ENCODE data around the gene TLCD1.
"Not testable (repeated sequence)": the region's sequence is repeated elsewhere in the genome, so short reads cannot be mapped to it uniquely, and the experiment has no call there.

The TLCD1 gene

DNA sequence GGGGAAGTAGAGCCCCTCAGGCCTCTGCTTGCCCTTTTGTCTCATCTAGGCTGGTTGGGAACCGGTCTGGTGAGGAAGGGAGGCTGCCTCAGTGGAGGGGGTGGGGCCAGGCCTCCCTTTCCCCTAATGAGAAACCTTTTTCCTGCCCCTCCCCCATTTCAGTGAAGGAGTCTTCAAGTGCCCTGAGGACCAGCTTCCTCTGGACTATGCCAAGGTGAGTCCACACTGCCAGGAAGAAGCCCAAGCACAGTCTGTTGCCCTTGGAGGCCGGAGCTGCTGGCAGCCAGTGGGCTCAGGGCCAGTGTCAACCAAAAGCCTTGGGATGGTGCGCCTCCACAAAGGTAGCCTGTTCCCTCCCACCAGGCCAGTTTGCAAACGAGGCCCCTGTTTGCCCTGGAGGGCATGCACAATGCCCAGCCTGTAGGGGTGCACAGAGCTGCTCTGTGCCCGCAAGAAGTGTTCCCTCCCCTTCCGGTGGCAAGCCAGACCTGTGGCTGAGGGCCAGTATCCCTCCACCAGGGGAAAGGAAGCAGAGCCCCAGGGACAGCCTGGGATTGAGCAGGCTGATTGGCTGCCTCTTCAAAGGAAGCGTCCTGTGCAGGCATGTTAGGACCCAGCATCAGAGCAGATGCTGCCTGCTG lies 21.1 kb upstream of the TLCD1 start:
- in situ Hi-C loops (cut with MboI; ENCODE audit: low sequenced_read_pairs), result no loop called here

DNA sequence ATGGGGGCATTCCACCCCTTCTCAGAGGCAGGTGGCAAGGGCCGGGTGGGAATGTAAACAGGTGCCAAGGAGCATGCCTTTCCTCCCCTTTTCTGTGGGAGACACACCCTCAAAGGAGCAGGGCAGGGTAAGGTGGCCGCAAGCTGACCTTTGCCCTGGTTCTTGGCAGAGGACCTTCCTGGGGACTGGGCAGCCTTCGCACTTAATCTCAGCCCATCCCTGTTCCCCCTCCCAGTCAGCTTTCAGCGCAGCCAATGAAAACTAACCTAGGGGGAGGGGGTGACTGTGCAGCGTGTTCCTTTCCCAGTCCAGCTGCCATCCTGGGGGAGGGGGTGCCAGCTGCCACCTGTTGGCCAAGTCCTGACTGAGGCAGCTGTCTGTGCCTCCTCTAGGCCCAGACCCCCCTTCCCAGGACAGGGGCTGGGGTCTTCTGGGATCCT lies 20.6 kb upstream of the TLCD1 start:
- in situ Hi-C loops (cut with MboI; ENCODE audit: low sequenced_read_pairs), result no loop called here

DNA sequence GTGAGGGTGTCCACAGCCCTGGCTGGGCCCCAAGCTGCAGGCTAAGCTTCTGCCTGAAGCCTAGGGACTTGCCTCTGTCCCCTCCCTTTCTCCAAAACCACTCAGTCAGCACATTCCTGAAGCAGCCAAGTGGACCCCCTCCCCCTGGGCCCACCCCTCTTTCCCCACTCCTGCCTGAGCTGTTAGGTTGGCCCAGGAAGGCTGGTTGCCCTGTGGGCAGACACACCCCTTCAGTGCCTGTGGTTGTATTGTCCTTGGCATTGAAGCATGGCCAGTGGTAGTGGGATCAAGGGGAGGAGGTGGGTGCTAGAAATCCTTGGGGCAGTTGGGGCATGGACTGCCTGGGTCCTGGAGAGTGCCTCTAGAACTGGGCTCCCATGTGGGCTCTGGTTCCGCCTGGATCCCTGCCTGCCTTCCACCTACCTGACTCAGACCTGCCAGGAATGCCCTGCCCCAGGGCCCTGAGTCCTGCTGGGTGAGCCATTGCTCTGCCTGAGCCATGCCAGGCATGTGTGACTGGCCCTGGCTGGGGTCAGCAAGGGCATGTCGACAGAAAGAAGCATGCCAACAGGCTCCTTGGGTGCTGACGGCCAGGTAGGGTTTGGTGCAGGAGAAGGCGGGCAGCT lies 19.9 kb upstream of the TLCD1 start:
- in situ Hi-C loops (cut with MboI; ENCODE audit: low sequenced_read_pairs), result no loop called here

DNA sequence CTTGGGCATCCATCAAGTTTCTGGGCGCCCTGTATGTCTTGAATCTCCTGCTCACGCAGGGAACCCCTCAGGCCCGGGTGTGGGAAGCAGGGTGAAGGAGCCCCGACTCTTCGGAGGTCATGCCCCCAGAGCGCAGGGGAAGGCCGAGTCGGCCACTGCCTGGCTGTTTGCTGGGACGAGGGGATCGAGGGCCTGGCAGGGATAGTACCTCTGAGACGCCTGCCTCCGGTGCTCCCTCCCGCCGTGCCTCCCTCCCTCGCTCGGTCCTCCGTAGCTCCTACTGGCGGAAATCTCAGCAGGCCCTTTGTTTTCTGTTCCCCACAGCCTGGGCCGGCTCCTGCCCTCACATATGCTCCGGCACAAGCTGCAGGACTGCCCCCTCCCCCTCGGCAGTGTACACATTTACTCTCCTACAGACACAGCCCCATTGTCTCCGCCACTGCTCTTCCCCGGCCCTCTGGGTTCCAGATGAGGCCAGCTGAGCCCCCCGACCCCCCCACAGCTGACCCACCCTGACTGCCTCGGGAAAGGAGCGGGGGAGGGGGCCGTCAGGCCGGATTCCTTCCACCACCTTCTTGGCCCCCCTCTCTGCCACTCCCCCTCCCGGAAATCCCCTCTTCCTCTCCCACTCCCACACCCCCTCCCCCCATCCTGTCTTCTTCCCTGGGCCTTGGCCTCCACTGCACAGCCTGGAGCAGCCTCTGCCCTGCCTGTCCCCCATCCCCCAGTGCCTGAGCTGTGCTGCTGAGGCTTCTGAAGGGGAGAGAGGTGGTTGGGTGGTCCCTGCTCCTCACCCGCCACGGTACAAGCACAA lies 19.1 kb upstream of the TLCD1 start:
- in situ Hi-C loops (cut with MboI; ENCODE audit: low sequenced_read_pairs), result no loop called here

DNA sequence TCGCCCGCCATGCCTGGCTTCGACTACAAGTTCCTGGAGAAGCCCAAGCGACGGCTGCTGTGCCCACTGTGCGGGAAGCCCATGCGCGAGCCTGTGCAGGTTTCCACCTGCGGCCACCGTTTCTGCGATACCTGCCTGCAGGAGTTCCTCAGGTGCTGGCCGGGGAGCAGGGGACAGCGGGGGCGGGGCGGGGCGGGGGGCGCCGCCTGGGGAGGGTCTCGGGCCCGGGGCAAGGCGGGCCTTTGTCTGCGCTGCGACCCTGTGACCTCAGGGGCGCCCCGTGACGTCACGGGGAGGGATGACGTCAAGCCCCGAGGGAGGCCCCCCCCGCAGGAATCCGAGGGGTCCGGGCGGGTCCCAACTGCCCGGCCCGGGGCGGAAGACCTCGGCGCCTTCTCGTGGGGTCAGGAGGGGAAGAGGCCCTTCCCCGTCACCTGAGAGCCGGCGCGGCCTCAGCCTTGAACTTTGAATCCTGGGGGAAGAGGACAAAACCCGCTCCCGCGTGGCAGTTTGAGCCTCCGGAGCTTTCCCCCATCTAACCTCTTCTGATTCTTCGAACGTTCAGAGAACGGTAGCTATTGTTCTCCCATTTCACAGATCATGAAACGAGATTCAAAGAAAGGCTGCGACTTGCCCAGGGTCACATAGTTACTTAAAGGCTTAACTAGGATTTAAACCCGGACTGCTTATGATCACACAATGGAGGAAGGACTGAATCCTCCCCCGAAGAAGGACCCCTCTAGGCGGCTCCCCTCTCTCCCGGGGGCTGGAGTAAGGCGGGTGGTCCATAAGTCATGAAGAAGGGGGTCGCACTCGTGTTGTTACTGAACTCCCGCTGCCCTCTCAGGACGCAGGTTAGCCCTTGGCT lies 18.3 kb upstream of the TLCD1 start:
- in situ Hi-C loops (cut with MboI; ENCODE audit: low sequenced_read_pairs), result no loop called here

DNA sequence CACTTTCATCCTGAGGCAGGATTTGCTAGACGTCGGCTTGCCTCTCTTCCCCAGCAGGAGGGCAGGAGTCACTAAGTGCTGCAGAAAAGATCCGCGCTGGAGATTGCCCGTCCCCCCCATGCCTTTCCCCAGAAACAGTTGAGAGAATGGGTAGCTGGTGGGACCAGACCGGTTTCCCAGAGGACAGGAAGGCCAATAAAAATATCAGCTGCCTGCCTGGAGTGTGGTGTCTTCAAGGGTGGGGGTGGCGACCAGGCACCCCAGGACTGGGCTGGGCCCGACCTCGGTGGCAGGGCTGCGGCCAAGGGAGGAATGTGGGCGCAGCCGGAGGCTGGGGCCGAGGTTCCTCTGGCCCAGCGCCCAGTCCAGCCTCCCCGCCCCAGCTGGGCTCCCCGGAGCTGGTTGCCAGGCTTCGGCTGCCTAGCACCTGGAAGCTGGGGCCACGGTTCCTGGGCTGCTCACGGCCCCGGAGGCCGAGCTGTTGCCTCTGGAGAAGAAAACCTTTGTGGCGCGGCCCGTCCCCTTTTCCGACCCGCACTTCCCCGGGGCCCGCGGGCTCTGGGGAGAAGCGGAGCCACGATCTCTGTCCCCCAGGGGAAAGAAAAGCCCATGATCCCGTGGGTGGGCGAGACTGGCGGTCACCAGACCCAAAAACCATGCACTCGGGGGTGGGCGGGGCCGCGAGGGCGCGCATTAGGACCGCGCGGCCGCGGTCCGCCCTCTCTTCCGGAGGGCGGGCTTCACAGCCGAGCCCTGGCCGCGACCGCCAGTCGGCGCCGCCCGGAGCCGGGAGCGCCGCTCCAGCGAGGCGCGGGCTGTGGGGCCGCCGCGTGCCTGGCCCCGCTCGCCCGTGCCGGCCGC lies 17.4 kb upstream of the TLCD1 start, which contains the start of gene TRAF4:
TRAF4 (plus strand) TSS at position 769 of the 861 bp plus-strand sequence. CDS start 102 bp downstream, outside the sequence.
- in situ Hi-C loops (cut with MboI; ENCODE audit: low sequenced_read_pairs), result no loop called here

DNA sequence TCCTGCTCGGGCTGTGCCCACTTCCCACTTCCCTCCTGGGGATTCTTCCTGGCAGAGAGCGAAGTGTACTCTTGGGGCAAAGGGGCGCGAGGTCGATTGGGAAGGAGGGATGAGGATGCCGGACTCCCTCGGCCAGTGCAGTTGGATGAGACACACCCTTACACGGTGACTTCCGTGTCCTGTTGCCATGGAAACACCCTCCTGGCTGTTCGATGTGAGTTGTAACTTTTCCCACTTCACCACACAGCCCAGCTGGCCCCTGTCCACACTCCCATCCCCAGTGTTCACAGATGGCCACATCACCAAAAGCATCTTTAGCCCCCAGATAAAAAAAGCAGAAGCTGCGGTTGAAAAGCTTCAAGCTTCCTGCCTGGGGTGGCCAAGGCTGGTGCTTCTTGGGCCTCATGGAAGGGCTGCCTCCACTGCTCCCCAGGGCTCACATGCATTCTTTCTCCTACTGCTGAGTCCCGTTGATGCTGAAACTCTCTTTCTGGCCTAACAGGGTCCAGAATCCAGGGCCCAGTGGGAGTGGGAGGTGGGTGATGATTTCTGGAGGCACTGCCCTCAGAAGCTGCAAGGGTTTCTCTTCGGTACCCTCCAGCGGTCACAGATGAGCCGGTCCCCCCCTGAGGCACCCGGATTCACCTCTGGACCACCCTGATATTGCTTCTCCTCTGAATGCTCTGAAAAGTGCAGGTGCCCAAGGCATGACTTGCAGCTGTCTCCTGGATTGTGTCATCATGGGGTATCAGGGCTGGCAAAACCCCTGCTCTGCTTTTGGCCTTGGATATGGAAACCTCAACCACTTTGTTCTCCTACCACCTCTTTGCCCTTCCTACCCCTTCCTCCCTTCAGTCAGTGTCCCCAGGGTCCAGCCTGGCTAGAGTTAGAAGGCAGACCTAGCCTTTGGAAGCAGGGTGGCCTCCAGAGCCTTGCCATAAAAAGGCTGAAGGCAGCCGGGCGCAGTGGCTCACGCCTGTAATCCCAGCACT lies 15.6 kb upstream of the TLCD1 start:
- in situ Hi-C loops (cut with MboI; ENCODE audit: low sequenced_read_pairs), result no loop called here

DNA sequence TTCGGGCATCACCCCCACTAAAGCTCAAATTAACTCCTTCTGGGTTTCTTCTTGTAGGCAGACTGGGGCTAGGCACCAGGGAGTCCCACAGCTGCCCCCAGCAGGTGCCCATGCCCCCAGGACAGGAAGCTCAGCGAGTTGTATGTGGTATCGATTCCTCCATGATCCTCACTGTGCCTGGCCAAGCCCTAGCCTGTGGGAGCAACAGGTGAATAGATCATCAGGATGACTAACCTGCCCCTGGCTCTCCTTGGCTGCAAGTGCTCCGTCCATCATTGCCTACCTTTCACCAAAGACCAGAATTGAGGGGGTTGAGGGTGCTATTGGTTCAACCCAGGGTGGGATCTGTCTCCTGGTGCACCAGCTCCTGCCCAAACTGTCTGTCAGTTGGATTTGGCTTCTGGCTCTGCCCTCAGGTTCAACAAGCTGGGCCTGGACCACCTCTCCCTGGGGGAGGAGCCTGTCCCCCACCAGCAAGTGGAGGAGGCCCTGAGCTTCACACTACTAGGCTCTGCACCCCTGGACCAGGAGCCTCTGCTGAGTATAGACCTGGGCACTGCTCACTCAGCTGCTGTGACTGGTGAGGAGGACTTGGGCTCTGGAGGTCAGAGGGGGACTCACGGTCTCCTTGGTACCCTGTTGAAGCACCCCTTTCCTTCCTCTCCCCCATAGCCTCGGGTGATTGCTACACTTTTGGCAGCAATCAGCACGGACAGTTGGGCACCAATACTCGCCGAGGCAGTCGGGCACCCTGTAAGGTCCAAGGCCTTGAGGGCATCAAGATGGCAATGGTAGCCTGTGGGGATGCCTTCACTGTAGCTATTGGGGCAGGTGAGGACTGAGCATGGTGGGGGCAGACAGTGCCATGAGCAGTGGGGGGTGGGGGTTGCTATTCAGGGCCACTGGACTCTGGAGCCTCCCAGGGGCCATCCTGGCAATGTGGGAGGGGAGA lies 14.6 kb upstream of the TLCD1 start:
- in situ Hi-C loops (cut with MboI; ENCODE audit: low sequenced_read_pairs), result no loop called here

DNA sequence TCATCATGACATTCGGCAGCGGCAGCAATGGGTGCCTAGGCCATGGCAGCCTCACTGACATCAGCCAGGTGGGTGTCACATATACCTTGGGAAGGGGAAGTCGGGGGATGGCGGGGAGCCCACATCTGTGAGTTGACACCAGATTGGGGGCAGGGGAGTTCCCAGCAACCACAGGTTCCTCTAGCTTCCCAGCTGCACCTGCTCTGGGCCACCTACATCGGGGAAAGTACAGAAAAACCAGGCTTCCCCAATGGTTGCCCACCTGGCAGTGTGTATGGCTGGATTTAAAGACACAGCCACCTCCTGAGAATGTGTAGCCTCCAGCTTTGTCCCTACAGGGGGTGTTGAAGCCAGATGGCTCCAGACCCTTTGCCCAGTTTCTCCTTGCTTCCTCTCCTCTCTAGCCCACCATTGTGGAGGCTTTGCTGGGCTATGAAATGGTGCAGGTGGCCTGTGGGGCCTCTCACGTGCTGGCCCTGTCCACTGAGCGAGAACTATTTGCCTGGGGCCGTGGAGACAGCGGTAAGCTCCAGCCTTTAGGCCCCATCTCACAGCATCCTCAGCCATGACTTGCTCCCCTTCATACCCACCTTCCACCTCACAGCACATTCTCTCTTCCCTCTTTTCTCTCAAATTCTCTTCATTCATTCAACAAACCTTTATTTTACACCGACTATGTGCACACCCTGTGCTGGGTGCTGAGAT lies 12.8 kb upstream of the TLCD1 start:
- in situ Hi-C loops (cut with MboI; ENCODE audit: low sequenced_read_pairs), result no loop called here

DNA sequence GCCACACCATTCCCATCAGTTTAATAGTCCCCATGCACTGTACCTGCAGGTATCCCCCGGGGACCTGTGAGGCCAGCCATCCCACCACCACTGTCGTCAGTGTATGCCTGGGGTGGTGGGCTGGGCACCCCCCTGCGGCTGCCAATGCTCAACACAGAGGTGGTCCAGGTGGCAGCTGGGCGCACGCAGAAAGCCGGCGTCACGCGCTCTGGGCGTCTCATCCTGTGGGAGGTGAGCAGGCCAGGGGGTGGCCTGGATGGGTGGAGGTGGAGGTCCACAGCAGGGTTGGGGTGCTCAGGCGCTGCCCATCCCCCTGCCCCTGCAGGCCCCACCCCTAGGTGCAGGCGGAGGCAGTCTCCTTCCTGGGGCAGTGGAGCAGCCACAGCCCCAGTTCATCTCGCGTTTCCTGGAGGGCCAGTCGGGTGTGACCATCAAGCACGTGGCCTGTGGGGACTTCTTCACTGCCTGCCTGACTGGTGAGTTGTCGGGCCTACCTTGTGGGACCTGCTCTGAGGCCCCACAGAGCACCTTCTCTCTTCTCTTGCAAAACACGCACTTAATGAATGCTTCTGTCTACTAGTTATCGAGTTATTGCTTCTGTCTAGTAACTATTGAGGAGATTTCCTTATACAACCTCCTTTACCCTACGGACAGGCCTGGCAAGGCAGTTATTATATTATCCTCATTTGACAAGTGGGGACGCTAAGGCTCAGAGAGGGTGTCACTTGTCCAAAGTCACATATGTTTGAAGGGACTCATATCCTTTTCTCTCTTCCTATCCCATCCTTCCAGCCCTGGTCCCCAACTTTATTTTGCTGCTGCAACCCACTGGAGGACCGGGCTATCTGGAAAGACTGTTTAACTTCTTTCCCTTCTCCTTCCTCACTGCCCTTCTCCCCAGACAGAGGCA lies 12.0 kb upstream of the TLCD1 start:
- in situ Hi-C loops (cut with MboI; ENCODE audit: low sequenced_read_pairs), result no loop called here

DNA sequence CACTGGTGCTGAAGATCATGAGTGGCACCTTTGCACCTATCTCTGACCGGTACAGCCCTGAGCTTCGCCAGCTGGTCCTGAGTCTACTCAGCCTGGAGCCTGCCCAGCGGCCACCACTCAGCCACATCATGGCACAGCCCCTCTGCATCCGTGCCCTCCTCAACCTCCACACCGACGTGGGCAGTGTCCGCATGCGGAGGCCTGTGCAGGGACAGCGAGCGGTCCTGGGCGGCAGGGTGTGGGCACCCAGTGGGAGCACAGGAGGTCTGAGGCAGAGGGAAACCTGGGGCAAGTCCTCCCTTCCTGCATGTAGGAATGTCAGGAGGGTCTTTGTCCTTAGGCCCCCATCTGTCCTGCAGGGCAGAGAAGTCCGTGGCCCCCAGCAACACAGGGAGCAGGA lies 11.3 kb upstream of the TLCD1 start:
- in situ Hi-C loops (cut with MboI; ENCODE audit: low sequenced_read_pairs), result no loop called here

DNA sequence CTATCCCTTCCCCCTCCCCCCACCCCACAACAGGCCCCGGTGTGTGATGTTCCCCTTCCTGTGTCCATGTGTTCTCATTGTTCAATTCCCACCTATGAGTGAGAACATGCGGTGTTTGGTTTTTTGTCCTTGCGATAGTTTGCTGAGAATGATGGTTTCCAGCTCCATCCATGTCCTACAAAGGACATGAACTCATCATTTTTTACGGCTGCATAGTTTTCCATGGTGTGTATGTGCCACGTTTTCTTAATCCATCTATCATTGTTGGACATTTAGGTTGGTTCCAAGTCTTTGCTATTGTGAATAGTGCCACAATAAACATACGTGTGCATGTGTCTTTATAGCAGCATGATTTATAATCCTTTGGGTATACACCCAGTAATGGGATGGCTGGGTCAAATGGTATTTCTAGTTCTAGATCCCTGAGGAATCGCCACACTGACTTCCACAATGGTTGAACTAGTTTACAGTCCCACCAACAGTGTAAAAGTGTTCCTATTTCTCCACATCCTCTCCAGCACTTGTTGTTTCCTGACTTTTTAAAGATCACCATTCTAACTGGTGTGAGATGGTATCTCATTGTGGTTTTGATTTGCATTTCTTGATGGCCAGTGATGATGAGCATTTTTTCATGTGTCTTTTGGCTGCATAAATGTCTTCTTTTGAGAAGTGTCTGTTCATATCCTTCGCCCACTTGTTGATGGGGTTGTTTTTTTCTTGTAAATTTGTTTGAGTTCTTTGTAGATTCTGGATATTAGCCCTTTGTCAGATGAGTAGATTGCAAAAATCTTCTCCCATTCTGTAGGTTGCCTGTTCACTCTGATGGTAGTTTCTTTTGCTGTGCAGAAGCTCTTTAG lies 10.1 kb upstream of the TLCD1 start:
- in situ Hi-C loops (cut with MboI; ENCODE audit: low sequenced_read_pairs), result not testable (repeated sequence)

DNA sequence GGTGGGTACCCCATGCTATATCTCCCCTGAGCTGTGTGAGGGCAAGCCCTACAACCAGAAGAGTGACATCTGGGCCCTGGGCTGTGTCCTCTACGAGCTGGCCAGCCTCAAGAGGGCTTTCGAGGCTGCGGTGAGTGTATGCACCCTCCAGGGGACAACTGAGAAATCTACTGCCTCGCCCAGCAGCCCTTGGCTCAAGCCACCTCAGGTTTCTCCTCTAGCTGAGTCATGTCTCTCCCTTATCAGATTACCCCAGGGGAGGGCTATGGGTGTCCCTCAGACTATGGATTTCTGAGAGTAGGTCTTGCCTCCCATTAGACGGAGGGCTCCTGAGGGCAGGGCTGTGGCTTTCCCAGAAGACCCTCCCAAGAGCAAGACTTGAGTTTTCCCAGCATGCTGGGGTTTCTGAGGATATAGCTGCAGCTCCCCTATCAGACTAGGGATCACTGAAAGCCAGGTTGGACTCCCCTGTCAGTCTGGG lies 9.2 kb upstream of the TLCD1 start:
- in situ Hi-C loops (cut with MboI; ENCODE audit: low sequenced_read_pairs), result no loop called here

DNA sequence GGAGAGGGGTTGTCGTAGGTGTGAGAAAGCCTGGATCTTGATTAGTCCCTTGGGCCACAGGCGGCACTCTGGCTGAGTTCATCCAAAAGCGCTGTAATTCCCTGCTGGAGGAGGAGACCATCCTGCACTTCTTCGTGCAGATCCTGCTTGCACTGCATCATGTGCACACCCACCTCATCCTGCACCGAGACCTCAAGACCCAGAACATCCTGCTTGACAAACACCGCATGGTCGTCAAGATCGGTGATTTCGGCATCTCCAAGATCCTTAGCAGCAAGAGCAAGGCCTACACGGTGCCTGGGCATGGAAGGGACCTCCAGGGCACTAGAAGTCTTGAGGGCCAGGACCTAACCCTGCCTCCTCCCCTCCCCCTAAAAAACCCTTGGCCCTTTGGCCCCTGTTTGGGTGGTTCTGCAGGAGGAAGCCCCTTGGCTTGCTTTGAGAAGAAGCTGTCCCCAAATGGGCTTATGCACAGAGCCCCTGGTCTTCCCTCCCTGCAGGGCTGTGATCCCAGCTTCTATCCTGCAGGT lies 8.7 kb upstream of the TLCD1 start:
- in situ Hi-C loops (cut with MboI; ENCODE audit: low sequenced_read_pairs), result no loop called here

DNA sequence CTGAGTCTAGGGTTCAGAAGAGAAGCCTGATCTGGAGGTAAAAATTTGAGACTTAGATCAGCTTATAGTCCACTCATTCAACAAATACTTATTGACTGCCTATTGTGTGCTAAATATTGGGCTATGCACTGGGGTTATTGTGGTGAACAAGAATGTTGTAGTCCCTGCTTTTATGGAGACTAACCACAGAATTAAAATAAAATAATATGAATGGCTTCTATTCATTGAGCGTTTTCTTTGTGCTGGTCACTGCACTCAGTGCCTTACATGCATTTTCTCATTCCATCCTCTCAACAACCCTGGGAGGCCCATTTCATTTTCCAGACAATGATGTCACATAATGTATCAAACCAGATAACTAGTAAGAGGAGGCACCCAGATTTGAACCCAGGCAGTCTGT lies 7.3 kb upstream of the TLCD1 start:
- in situ Hi-C loops (cut with MboI; ENCODE audit: low sequenced_read_pairs), result no loop called here
